Keratinocyte (primary cell): ENCODE measurements around the gene TPD52L2. TPM values are rescaled to one million over a fixed set of nuclear protein-coding genes. Genes with fewer than 3 reads are reported as not detected.

Source experiments
- DNase-seq: peaks from one replicate; pipeline ENCODE4 v3.0.0-alpha.2; 2011; ENCODE audit warnings: low read depth, missing footprints, low spot score
- FAIRE-seq: peaks from 2 replicates; lab custom pipeline; 2011; peaks lifted over from hg19 to GRCh38; lab: Jason Lieb, UNC
- H2AFZ ChIP-seq: 2 replicates; pipeline ENCODE4 v1.6.0; 2012; ENCODE audit warnings: low read length, control low read depth, inconsistent platforms; ENCODE audit not compliant: control insufficient read depth
- H3K27ac ChIP-seq: 2 replicates; pipeline ENCODE4 v1.5.1; 2011; ENCODE audit warnings: low read length; ENCODE audit not compliant: control insufficient read depth, insufficient read depth
- H3K27me3 ChIP-seq: 3 replicates; pipeline ENCODE4 v1.6.0; 2011; ENCODE audit warnings: low read length; ENCODE audit not compliant: control insufficient read depth, insufficient read depth; ENCODE audit errors: extremely low read depth
- H3K36me3 ChIP-seq, 2 experiments: 2 replicates in 1 of 2; 3 replicates in 1 of 2; pipeline ENCODE4 v1.5.1; 2011; ENCODE audit warnings: low read length in 2 of 2, mild to moderate bottlenecking in 1 of 2; ENCODE audit not compliant: control insufficient read depth in 2 of 2, insufficient read depth in 2 of 2; ENCODE audit errors: extremely low read depth in 1 of 2
- H3K4me1 ChIP-seq: 3 replicates; pipeline ENCODE4 v1.5.1; 2011; ENCODE audit warnings: low read length; ENCODE audit not compliant: control insufficient read depth, insufficient read depth; ENCODE audit errors: extremely low read depth
- H3K4me2 ChIP-seq: 3 replicates; pipeline ENCODE4 v1.6.0; 2011; ENCODE audit warnings: low read depth, low read length; ENCODE audit not compliant: control insufficient read depth, insufficient read depth; ENCODE audit errors: extremely low read depth
- H3K4me3 ChIP-seq, 3 experiments: fragments of 200-600 bp in 1 of 3; sonication (generic) in 1 of 3; 2 replicates in 2 of 3; 3 replicates in 1 of 3; pipeline ENCODE4 v1.5.1; 2011 to 2016; ENCODE audit warnings: low read length in 3 of 3, mild to moderate bottlenecking in 3 of 3, control low read depth in 2 of 3, inconsistent platforms in 1 of 3, low read depth in 1 of 3, mixed read lengths in 1 of 3, mixed run types in 1 of 3, moderate library complexity in 1 of 3; ENCODE audit not compliant: control insufficient read depth in 2 of 3, insufficient read depth in 2 of 3; ENCODE audit errors: extremely low read depth in 1 of 3
- H3K79me2 ChIP-seq: 2 replicates; pipeline ENCODE4 v1.6.0; 2012; ENCODE audit warnings: low read length; ENCODE audit not compliant: control insufficient read depth, insufficient read depth
- H3K9ac ChIP-seq: 3 replicates; pipeline ENCODE4 v1.6.0; 2011; ENCODE audit warnings: low read length; ENCODE audit not compliant: control insufficient read depth, insufficient read depth; ENCODE audit errors: extremely low read depth
- H3K9me1 ChIP-seq: 3 replicates; pipeline ENCODE4 v1.6.0; 2011; ENCODE audit warnings: low read length; ENCODE audit not compliant: control insufficient read depth, insufficient read depth; ENCODE audit errors: extremely low read depth
- H3K9me3 ChIP-seq: 2 replicates; pipeline ENCODE4 v1.5.1; 2012; ENCODE audit warnings: low read depth, low read length; ENCODE audit not compliant: control insufficient read depth
- H4K20me1 ChIP-seq: 3 replicates; pipeline ENCODE4 v1.6.0; 2011; ENCODE audit warnings: low read length; ENCODE audit not compliant: control insufficient read depth, insufficient read depth; ENCODE audit errors: extremely low read depth
- CTCF ChIP-seq, 3 experiments: IDR thresholded peaks in 1 of 3; conservative IDR thresholded peaks in 1 of 3; optimal IDR thresholded peaks in 1 of 3; 2 replicates in 2 of 3; 3 replicates in 1 of 3; pipeline versions ENCODE3 to v1.5.1; 2011; ENCODE audit warnings: low read length in 3 of 3, mild to moderate bottlenecking in 3 of 3, moderate library complexity in 2 of 3, control low read depth in 1 of 3, inconsistent platforms in 1 of 3; ENCODE audit not compliant: insufficient read depth in 2 of 3; ENCODE audit errors: extremely low read depth in 1 of 3
- EZH2 ChIP-seq: IDR thresholded peaks from one replicate; pipeline ENCODE4 v1.6.1; 2012; ENCODE audit warnings: inconsistent platforms, mild to moderate bottlenecking, low read length, moderate library complexity
- dilution Hi-C: fragments of 300-500 bp; cut with MboI; formaldehyde crosslinking; loops from one replicate; pipeline ENCODE4 v1.7.0; 2020; ENCODE audit warnings: low sequenced_read_pairs; ENCODE audit not compliant: extremely low pct_ligation_motif_present
- polyA plus RNA-seq, 5 experiments: library from polyadenylated mRNA; depleted of rRNA in 3 of 5; stranded (reverse) in 3 of 5; stranded (forward) in 1 of 5; unstranded in 1 of 5; fragments of >200 nt; gene quantifications; 1 replicate in 1 of 5; 2 replicates in 3 of 5; 3 replicates in 1 of 5; pipeline versions ENCODE4 v1.2.1 to v1.2.3, GENCODE V29; 2011 to 2012; ENCODE audit warnings: missing spikeins in 2 of 5, low read depth in 1 of 5, low replicate concordance in 1 of 5

TPD52L2 gene
- polyA plus RNA-seq, 1 donor (not counting 4 experiments of a cell fraction or from before 2014, with no cell fraction given): 177 TPM

DNA sequence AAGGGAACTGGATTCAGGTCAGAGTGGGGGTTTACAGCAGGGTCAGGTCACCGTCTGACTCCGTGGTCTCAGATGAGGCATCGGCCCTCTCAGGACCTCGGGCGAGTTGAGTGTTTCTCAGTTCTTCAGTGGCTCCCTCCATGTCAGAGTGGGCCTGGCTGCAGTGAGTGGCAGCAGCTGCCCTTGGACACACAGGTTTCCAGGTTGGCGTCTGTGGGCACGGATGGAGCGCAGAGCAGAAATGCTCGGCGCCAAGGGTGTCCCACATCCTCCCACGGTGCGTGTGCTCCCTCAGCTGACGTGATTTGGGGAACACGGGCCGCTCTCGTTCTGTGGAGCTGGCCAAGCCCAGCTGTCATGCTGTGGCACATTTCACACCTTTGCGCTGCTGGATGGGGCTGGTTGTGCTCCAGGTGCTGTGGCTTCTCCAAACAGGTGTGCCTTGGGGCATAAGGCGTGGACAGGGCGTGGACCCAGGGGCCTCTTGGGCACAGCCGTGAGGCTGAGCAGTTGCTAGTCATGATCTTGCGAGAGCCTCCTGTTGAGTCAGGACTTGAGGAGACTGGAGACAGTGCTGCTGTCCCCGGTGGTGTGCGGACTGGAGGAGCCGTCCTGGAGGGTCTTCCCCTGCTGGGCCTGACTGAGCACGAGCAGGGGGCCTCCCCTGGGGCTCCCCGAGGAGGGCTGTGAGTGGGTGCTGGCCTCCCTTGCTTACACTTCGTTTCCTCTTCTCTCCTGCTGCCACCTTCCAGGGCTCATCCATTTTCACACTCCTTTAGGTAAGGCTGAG lies 20.4 kb downstream of the TPD52L2 start:
- Histone ChIP-seq H3K27me3 (no peaks in the 10 kb centered on the region), H3K27ac (peak overlapping the region; percentile 44), H3K9me3 (no peaks in the 10 kb centered on the region), H2AFZ (no peak overlapping the region), H3K9ac (no peak overlapping the region), H3K36me3 (peaks cover 53 to 58% of the 10 kb centered on the region in 2 experiments), H3K4me3 (no peak overlapping the region), H3K4me2 (no peak overlapping the region), H3K79me2 (peaks cover 60% of the 10 kb centered on the region), H3K4me1 (peaks cover 44% of the 10 kb centered on the region), H3K9me1 (peaks cover 3% of the 10 kb centered on the region), H4K20me1 (peaks cover 32% of the 10 kb centered on the region)
- DNase-seq (peak; percentile 63), FAIRE-seq (peak; percentile 43)
- dilution Hi-C loops: no loop called here
- TF ChIP-seq EZH2: no peak
- TF ChIP-seq CTCF (optimal IDR thresholded peaks at IDR 0.05 in 1 of 3, IDR thresholded peaks at IDR 0.05 in 1 of 3, conservative IDR thresholded peaks at IDR 0.05 in 1 of 3; ENCODE audit: extremely low read depth in 1 of 3, insufficient read depth in 2 of 3, low read length in 3 of 3): no peak

DNA sequence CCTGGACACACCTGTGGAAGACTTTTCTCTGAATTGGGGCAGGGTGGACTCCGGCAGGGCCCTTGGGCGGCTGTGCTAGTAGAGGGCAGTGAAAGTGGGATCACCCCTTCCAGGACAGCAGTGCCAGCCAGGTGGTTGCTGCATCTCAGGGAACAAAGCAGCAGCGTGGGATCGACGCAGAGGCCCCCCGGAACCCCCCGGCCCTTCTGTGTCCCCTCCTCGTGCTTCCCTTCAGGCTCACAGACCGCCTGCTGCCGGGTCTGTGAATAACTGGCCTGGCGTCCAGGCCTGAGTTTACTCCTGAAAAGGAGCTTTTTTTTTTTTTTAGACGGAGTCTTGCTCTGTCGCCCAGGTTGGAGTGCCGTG lies 21.0 kb downstream of the TPD52L2 start:
- no peak for TF ChIP-seq CTCF (optimal IDR thresholded peaks at IDR 0.05 in 1 of 3, IDR thresholded peaks at IDR 0.05 in 1 of 3, conservative IDR thresholded peaks at IDR 0.05 in 1 of 3; ENCODE audit: extremely low read depth in 1 of 3, insufficient read depth in 2 of 3, low read length in 3 of 3)
- TF ChIP-seq EZH2: no peak
- Histone ChIP-seq H4K20me1 (peaks cover 32% of the 10 kb centered on the region), H3K9me1 (peaks cover 3% of the 10 kb centered on the region), H3K9me3 (no peaks in the 10 kb centered on the region), H3K27ac (peak overlapping the region; percentile 44), H2AFZ (no peak overlapping the region), H3K27me3 (no peaks in the 10 kb centered on the region), H3K4me2 (no peak overlapping the region), H3K4me1 (peaks cover 44% of the 10 kb centered on the region), H3K36me3 (peaks cover 59 to 64% of the 10 kb centered on the region in 2 experiments), H3K9ac (no peak overlapping the region), H3K79me2 (peaks cover 58% of the 10 kb centered on the region), H3K4me3 (no peak overlapping the region)
- dilution Hi-C loops: no loop called here
- DNase-seq (no peak), FAIRE-seq (no peak)
